HepG2 (cell line): ENCODE measurements around the gene PCNT. TPM values are rescaled to one million over a fixed set of nuclear protein-coding genes. Genes with fewer than 3 reads are reported as not detected.

Experiments
- ATAC-seq: fragments of 200-7000 bp; cut with Tn5 transposase; 3 replicates; pipeline ENCODE4 v1.9.1; 2020; ENCODE audit warnings: mild to moderate bottlenecking, moderate library complexity
- BruUV-seq: library from RNA; stranded (reverse); fragments of 400-500 nt; replicated peaks from 2 replicates; lab custom pipeline; 2021; lab: Mats Ljungman, UMichigan
- CTCF ChIA-PET: fragments of 300-600 bp; formaldehyde crosslinking; extraction: SDS; loops from one replicate; lab custom pipeline; 2021; ENCODE audit warnings: low total read pairs, inconsistent platforms, low intra/inter-chr PET ratio; lab: Yijun Ruan, JAX
- POLR2A ChIA-PET: fragments of 350-600 bp; sonication (Branson Sonifier 250); formaldehyde crosslinking; loops from one replicate; lab custom pipeline; 2020; ENCODE audit warnings: antibody characterized with exemption, inconsistent platforms; lab: Yijun Ruan, JAX
- DNase-seq: peaks from one replicate; pipeline ENCODE4 v3.0.0-alpha.2; 2015; ENCODE audit warnings: low spot score
- FAIRE-seq: peaks from 3 replicates; lab custom pipeline; 2011; peaks lifted over from hg19 to GRCh38; lab: Jason Lieb, UNC
- H2AFZ ChIP-seq: one replicate; pipeline ENCODE4 v1.6.1; 2011; ENCODE audit warnings: low read length, inconsistent platforms
- H3K27ac ChIP-seq: fragments of 300-600 bp; 3 replicates; pipeline ENCODE4 v1.8.0; 2011; ENCODE audit warnings: mixed run types, mild to moderate bottlenecking, mixed read lengths, low read length, inconsistent platforms; ENCODE audit not compliant: insufficient read depth; ENCODE audit errors: extremely low read length
- H3K27me3 ChIP-seq, 2 experiments: fragments of 200-600 bp in 1 of 2; 2 replicates in 1 of 2; 3 replicates in 1 of 2; pipeline versions ENCODE4 v1.6.0 to v1.8.0; 2011; ENCODE audit warnings: low read length in 2 of 2, mild to moderate bottlenecking in 2 of 2, moderate library complexity in 2 of 2, inconsistent platforms in 1 of 2; ENCODE audit not compliant: insufficient read depth in 2 of 2, control insufficient read depth in 1 of 2
- H3K36me3 ChIP-seq, 2 experiments: fragments of 200-600 bp in 1 of 2; replicated peaks in 1 of 2; 2 replicates in 1 of 2; 3 replicates in 1 of 2; pipeline versions ENCODE4 v1.5.1 to v1.8.0; 2011; ENCODE audit warnings: low read length in 2 of 2, inconsistent platforms in 1 of 2; ENCODE audit not compliant: insufficient read depth in 2 of 2, control insufficient read depth in 1 of 2
- H3K4me1 ChIP-seq: 2 replicates; pipeline ENCODE4 v1.5.1; 2012; ENCODE audit warnings: low read length, inconsistent platforms; ENCODE audit not compliant: insufficient read depth
- H3K4me2 ChIP-seq: 2 replicates; pipeline ENCODE4 v1.6.0; 2011; ENCODE audit warnings: low read depth, low read length, inconsistent platforms
- H3K4me3 ChIP-seq, 3 experiments: fragments of 200-600 bp in 1 of 3; sonication (generic), shearing (Covaris generic) in 1 of 3; replicated peaks in 1 of 3; 2 replicates each; pipeline ENCODE4 v1.5.1; 2011 to 2016; ENCODE audit warnings: low read length in 3 of 3, inconsistent platforms in 2 of 3, low read depth in 2 of 3, mild to moderate bottlenecking in 2 of 3, control low read depth in 1 of 3, mixed read lengths in 1 of 3; ENCODE audit not compliant: insufficient read depth in 1 of 3
- H3K79me2 ChIP-seq: one replicate; pipeline ENCODE4 v1.6.1; 2011; ENCODE audit warnings: low read length, inconsistent platforms; ENCODE audit not compliant: insufficient read depth
- H3K9ac ChIP-seq: 2 replicates; pipeline ENCODE4 v1.6.0; 2011; ENCODE audit warnings: mild to moderate bottlenecking, low read depth, low read length, inconsistent platforms; ENCODE audit not compliant: insufficient read depth
- H3K9me3 ChIP-seq: 2 replicates; pipeline ENCODE4 v1.5.1; 2012; ENCODE audit warnings: mild to moderate bottlenecking, low read length
- H4K20me1 ChIP-seq: 2 replicates; pipeline ENCODE4 v1.6.0; 2011; ENCODE audit warnings: inconsistent platforms, mild to moderate bottlenecking, low read length, moderate library complexity; ENCODE audit not compliant: insufficient read depth
- ELF1 ChIP-seq: sonication (generic); formaldehyde crosslinking; IDR thresholded peaks from 2 replicates; pipeline ENCODE4 v1.4.0; 2020; ENCODE audit warnings: missing genetic modification reagents
- ELF4 ChIP-seq: sonication (generic); formaldehyde crosslinking; IDR thresholded peaks from 2 replicates; pipeline ENCODE4 v1.5.0; 2020; ENCODE audit warnings: missing genetic modification reagents, mild to moderate bottlenecking, moderate library complexity, borderline replicate concordance
- HOXD1 ChIP-seq: sonication (generic); formaldehyde crosslinking; IDR thresholded peaks from 2 replicates; pipeline ENCODE4 v1.5.0; 2020; ENCODE audit warnings: missing genetic modification reagents
- KLF9 ChIP-seq: IDR thresholded peaks from 2 replicates; pipeline ENCODE4 v1.6.1; 2016; ENCODE audit warnings: low read depth
- RAD21 ChIP-seq: fragments of 450-650 bp; formaldehyde crosslinking; IDR thresholded peaks from 2 replicates; pipeline ENCODE4 v1.5.0; 2020; ENCODE audit warnings: mild to moderate bottlenecking
- TCF7L2 ChIP-seq: IDR thresholded peaks from 2 replicates; pipeline ENCODE4 v1.6.1; 2011; ENCODE audit warnings: mild to moderate bottlenecking, low read depth, low read length, moderate library complexity
- ZNF136 ChIP-seq: sonication (generic); formaldehyde crosslinking; IDR thresholded peaks from 2 replicates; pipeline ENCODE4 v1.8.1; 2022; ENCODE audit warnings: low read depth, mild to moderate bottlenecking, moderate library complexity, missing genetic modification reagents
- ZNF256 ChIP-seq: sonication (generic); formaldehyde crosslinking; conservative IDR thresholded peaks from 2 replicates; pipeline ENCODE4 v1.4.0; 2020; ENCODE audit warnings: missing genetic modification reagents
- ZNF326 ChIP-seq: sonication (generic); formaldehyde crosslinking; IDR thresholded peaks from 2 replicates; pipeline ENCODE4 v1.4.0; 2020; ENCODE audit warnings: missing genetic modification reagents, borderline replicate concordance
- WGBS: methylation state at CpG from one replicate; pipeline ENCODE4 v1.1.6; 2017; ENCODE audit warnings: low lambda C conversion rate; 5-methylcytosine and 5-hydroxymethylcytosine counted together
- in situ Hi-C: cut with HindIII; loops from 2 replicates; pipeline ENCODE4 v1.10.0; 2017; ENCODE audit warnings: low pct_unique_long_range_greater_than_20kb; ENCODE audit not compliant: extremely low pct_ligation_motif_present
- intact Hi-C: fragments of 100-400 bp; cut with micrococcal nuclease; formaldehyde crosslinking; loops from one replicate; pipeline ENCODE4 v1.10.0; 2022; ENCODE audit not compliant: unreplicated experiment
- polyA plus RNA-seq, 8 experiments: library from polyadenylated mRNA; depleted of rRNA in 3 of 8; stranded (reverse) in 7 of 8; unstranded in 1 of 8; fragments of >200 nt; fragmentation: Illumina TruSeq in 4 of 8; extraction: Trizol in 4 of 8; gene quantifications; 2 replicates each; pipeline versions ENCODE4 v1.2.1 to v1.2.3, GENCODE V29; 2011 to 2016; ENCODE audit warnings: low read depth in 4 of 8, missing spikeins in 1 of 8, mixed read lengths in 1 of 8; ENCODE audit not compliant: insufficient read depth in 1 of 8
- total RNA-seq, 5 experiments: library from RNA; depleted of rRNA; stranded (reverse); fragments of >200 nt; fragmentation: Illumina TruSeq; extraction: Trizol; gene quantifications; 2 replicates each; pipeline ENCODE4 v1.2.3, GENCODE V29; 2016; ENCODE audit warnings: low read depth in 1 of 5
- TF ChIP-seq, protein P1 (sequence below): sonication (generic); formaldehyde crosslinking; IDR thresholded peaks from 2 replicates; pipeline ENCODE4 v1.4.0; 2020; ENCODE audit warnings: mild to moderate bottlenecking, missing genetic modification reagents

The PCNT gene
- total and polyA plus RNA-seq, 2 of the 13 experiments (the other 11 are each of a cell fraction or from before 2014, with no cell fraction given): 5.6 to 12.4 TPM

DNA sequence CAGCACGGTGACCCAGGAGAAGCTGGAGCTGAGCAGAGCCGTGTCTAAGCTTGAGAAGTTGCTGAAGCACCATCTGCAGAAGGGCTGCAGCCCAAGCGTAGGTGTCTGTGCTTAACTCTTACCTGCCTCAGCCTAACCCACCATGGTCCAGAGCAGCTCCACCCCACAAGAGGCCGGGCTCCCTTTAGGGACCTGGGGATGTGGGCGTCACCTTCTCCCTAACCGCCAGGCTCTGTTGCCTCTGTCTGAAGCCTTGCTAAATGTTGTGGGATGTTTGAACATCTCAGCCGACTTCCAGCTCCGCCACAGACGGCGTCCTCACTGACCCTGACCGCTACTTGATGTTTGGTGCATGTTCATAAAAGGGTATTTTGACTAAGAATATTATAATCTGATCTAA, 114.3 kb downstream of the PCNT start:
- no peak for FAIRE-seq
- H3K36me3 ChIP-seq: peaks cover 14 to 71% of the 10 kb centered on the region in 2 experiments
- H2AFZ ChIP-seq: no peak overlapping the region
- BruUV-seq: no TSS peak
- no peak overlapping the region for H3K27ac ChIP-seq
- TF ChIP-seq, protein P1, sequence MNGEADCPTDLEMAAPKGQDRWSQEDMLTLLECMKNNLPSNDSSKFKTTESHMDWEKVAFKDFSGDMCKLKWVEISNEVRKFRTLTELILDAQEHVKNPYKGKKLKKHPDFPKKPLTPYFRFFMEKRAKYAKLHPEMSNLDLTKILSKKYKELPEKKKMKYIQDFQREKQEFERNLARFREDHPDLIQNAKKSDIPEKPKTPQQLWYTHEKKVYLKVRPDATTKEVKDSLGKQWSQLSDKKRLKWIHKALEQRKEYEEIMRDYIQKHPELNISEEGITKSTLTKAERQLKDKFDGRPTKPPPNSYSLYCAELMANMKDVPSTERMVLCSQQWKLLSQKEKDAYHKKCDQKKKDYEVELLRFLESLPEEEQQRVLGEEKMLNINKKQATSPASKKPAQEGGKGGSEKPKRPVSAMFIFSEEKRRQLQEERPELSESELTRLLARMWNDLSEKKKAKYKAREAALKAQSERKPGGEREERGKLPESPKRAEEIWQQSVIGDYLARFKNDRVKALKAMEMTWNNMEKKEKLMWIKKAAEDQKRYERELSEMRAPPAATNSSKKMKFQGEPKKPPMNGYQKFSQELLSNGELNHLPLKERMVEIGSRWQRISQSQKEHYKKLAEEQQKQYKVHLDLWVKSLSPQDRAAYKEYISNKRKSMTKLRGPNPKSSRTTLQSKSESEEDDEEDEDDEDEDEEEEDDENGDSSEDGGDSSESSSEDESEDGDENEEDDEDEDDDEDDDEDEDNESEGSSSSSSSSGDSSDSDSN (CRISPR knock-in tag): no peak
- TF ChIP-seq ELF4 (CRISPR knock-in tag): no peak
- TF ChIP-seq ZNF136 (CRISPR knock-in tag): no peak
- TF ChIP-seq TCF7L2: no peak
- no peak for TF ChIP-seq ELF1 (CRISPR knock-in tag)
- TF ChIP-seq RAD21 (CRISPR knock-in tag): no peak
- TF ChIP-seq HOXD1: no peak
- no peak for TF ChIP-seq ZNF256
- TF ChIP-seq KLF9 (CRISPR knock-in tag): no peak
- TF ChIP-seq ZNF326 (CRISPR knock-in tag): no peak
- TF ChIP-seq, all 625 proteins: peak for 0
- over 99% methylated on average over 9 of the region's 11 CpGs for WGBS
- Histone ChIP-seq H3K79me2 (no peaks in the 10 kb centered on the region), H3K27me3 (no peaks in the 10 kb centered on the region), H3K9me3 (no peaks in the 10 kb centered on the region), H3K4me2 (no peak overlapping the region), H3K4me1 (no peaks in the 10 kb centered on the region), H4K20me1 (no peaks in the 10 kb centered on the region), H3K4me3 (no peak overlapping the region), H3K9ac (no peak overlapping the region)
- ChIA-PET CTCF (no interaction called here), POLR2A (no interaction called here)
- intact Hi-C loops: no loop called here
- DNase-seq (no peak), ATAC-seq (no peak)
- in situ Hi-C loops: no loop called here
